Pancreas (tissue), 10 donors: ENCODE data around the gene CCDC148. TPM values are rescaled to one million over a fixed set of nuclear protein-coding genes. Genes with fewer than 3 reads are reported as not detected.

Experiments used
- ATAC-seq, 4 donors: fragments of 200-7000 bp; cut with Tn5 transposase; one replicate each; pipeline versions ENCODE4 v1.8.0 to v1.9.1; 2020; ENCODE audit warnings: mild to moderate bottlenecking in 4 of 4, moderate library complexity in 4 of 4
- DNase-seq, 6 donors: peaks; one replicate each; pipeline ENCODE4 v3.0.0-alpha.2; 2020
- FAIRE-seq: peaks from 2 replicates; lab custom pipeline; 2012; peaks lifted over from hg19 to GRCh38; lab: Jason Lieb, UNC
- H3K27ac ChIP-seq, 4 donors: fragments of 200-600 bp; sonication (generic); 1 replicate in 3 of 4; 2 replicates in 1 of 4; pipeline versions ENCODE4 v1.5.0 to v1.8.0; 2020
- H3K27me3 ChIP-seq, 4 donors: fragments of 200-600 bp; one replicate each; pipeline ENCODE4 v1.8.0; 2021
- H3K36me3 ChIP-seq, 3 donors: fragments of 200-600 bp; sonication (generic) in 1 of 3; one replicate each; pipeline versions ENCODE4 v1.5.0 to v1.8.0; 2020 to 2021
- H3K4me1 ChIP-seq, 3 donors: fragments of 200-600 bp; one replicate each; pipeline ENCODE4 v1.8.0; 2021
- H3K4me3 ChIP-seq, 4 donors: fragments of 200-600 bp; sonication (generic) in 2 of 4; one replicate each; pipeline versions ENCODE4 v1.5.0 to v1.8.0; 2020 to 2021
- H3K9me3 ChIP-seq, 4 donors: fragments of 200-600 bp; one replicate each; pipeline ENCODE4 v1.8.0; 2021
- CTCF ChIP-seq, 4 donors: fragments of 200-600 bp; sonication (generic) in 3 of 4; IDR thresholded peaks; one replicate each; pipeline versions ENCODE4 v1.5.0 to v1.8.0; 2021; ENCODE audit warnings: antibody characterized with exemption in 4 of 4
- WGBS, 2 donors: extraction: QIAGEN DNeasy Blood & Tissue Kit; methylation state at CpG; one replicate each; pipeline ENCODE4 v1.1.7; 2013; 5-methylcytosine and 5-hydroxymethylcytosine counted together
- intact Hi-C, 3 donors: fragments of 100-400 bp; cut with DNase I; formaldehyde crosslinking; loops; one replicate each; pipeline versions ENCODE4 v1.11.1 to v1.14.2; 2022
- polyA plus RNA-seq, 2 donors: library from polyadenylated mRNA; stranded (reverse); fragments of 200-250 nt; gene quantifications; one replicate each; pipeline ENCODE4 v1.2.3, GENCODE V29; 2013
- total RNA-seq, 6 donors: library from RNA; stranded (reverse); fragmentation: NEBNext Ultra II Directional in 4 of 6; extraction: Animal tissue kit (Norgen Biotek cat#: 25700) in 4 of 6; gene quantifications; one replicate each; pipeline versions ENCODE4 v1.2.1 to v1.2.4, GENCODE V29; 2021 to 2023
- donor health status: healthy with polysubstance abuse.
- donor health status: DM: no; HTN: no; CAD: no; lungs with moderate emphysema.
- donor health status: DM: no; HTN: no; CAD: no.
- donor health status: control.
- donor health status: control.
- donor health status: Bipolar disorder and iron deficiency.
- donor health status: DM: yes; HTN: yes; CAD: no.
- donor health status: DM: no; HTN: no; CAD: no.
- donor health status: DM: no; HTN: no; CAD: no.
- donor health status: DM: yes; HTN: yes; CAD: no.

Gene CCDC148
- total and polyA plus RNA-seq, 8 donors, result 0.38 to 1.5 (median 0.79) TPM

GRCh38 chr2:158213773-158214172 is 242.8 kb downstream of the CCDC148 start:
- no peaks in the 10 kb centered on the region for H3K4me1 ChIP-seq
- FAIRE-seq, result no peak
- intact Hi-C loops, result no loop called here

GRCh38 chr2:158212301-158212700 is 244.3 kb downstream of the CCDC148 start:
- no peak for DNase-seq
- no peak for TF ChIP-seq CTCF (IDR thresholded peaks at IDR 0.05)
- no peak for ATAC-seq
- intact Hi-C loops, result no loop called here
- Histone ChIP-seq H3K27me3 (no peaks in the 10 kb centered on the region), H3K4me3 (no peak overlapping the region), H3K27ac (no peak overlapping the region), H3K9me3 (no peaks in the 10 kb centered on the region), H3K36me3 (no peaks in the 10 kb centered on the region), H3K4me1 (no peaks in the 10 kb centered on the region)
- FAIRE-seq, result no peak
- WGBS, 2 donors, result 65 to 80% methylated on average over 2 of the region's 2 CpGs

More at GRCh38 chr2:158213773-158214172, 242.8 kb downstream of the CCDC148 start:
- WGBS, 2 donors, result 54 to 57% methylated on average over 2 of the region's 2 CpGs
- Histone ChIP-seq H3K4me3 (no peak overlapping the region), H3K27ac (no peak overlapping the region), H3K36me3 (no peaks in the 10 kb centered on the region), H3K9me3 (no peaks in the 10 kb centered on the region), H3K27me3 (no peaks in the 10 kb centered on the region)
- no peak for DNase-seq
- TF ChIP-seq CTCF (IDR thresholded peaks at IDR 0.05), result no peak
- ATAC-seq, result no peak

GRCh38 chr2:158211502-158211901 is 245.1 kb downstream of the CCDC148 start:
- Histone ChIP-seq H3K27me3 (no peaks in the 10 kb centered on the region), H3K27ac (no peak overlapping the region), H3K4me3 (no peak overlapping the region), H3K4me1 (no peaks in the 10 kb centered on the region), H3K9me3 (no peaks in the 10 kb centered on the region), H3K36me3 (no peaks in the 10 kb centered on the region)
- intact Hi-C loops, result no loop called here
- FAIRE-seq, result no peak
- WGBS, 2 donors, result 56 to 72% methylated on average over 2 of the region's 2 CpGs
- no peak for DNase-seq
- TF ChIP-seq CTCF (IDR thresholded peaks at IDR 0.05), result no peak
- no peak for ATAC-seq

GRCh38 chr2:158207354-158207753 is 249.2 kb downstream of the CCDC148 start:
- Histone ChIP-seq H3K9me3 (no peaks in the 10 kb centered on the region), H3K4me1 (no peaks in the 10 kb centered on the region), H3K27me3 (no peaks in the 10 kb centered on the region), H3K36me3 (no peaks in the 10 kb centered on the region), H3K4me3 (no peak overlapping the region), H3K27ac (no peak overlapping the region)
- ATAC-seq (no peak), FAIRE-seq (no peak), DNase-seq (no peak)
- WGBS, 2 donors, result 87 to 95% methylated on average over 1 of the region's 1 CpG
- TF ChIP-seq CTCF (IDR thresholded peaks at IDR 0.05), result no peak
- intact Hi-C loops, result no loop called here

GRCh38 chr2:158205215-158205614 is 251.3 kb downstream of the CCDC148 start:
- Histone ChIP-seq H3K27me3 (no peaks in the 10 kb centered on the region), H3K4me1 (no peaks in the 10 kb centered on the region), H3K4me3 (no peak overlapping the region), H3K27ac (no peak overlapping the region), H3K9me3 (no peaks in the 10 kb centered on the region), H3K36me3 (no peaks in the 10 kb centered on the region)
- WGBS, 2 donors, result 22 to 35% methylated on average over 1 of the region's 1 CpG
- no peak for TF ChIP-seq CTCF (IDR thresholded peaks at IDR 0.05)
- no peak for FAIRE-seq
- ATAC-seq, result no peak
- DNase-seq, result no peak
- intact Hi-C loops, result no loop called here
